T-helper 9 cell (primary cell): ENCODE results near the gene KRTAP5-1.

ENCODE experiments used
- DNase-seq: peaks from one replicate; pipeline ENCODE4 v3.0.0-alpha.2; 2020

KRTAP5-1 gene

GRCh38 chr11:1542267-1542666, 42.8 kb downstream of the KRTAP5-1 start:
- DNase-seq, result no peak

GRCh38 chr11:1541474-1542204, 43.4 kb downstream of the KRTAP5-1 start:
- DNase-seq, result no peak

- no peak for DNase-seq
These were observed 45.0 kb downstream of the KRTAP5-1 start for GRCh38 chr11:1540074-1540473.

GRCh38 chr11:1538153-1538552, 46.9 kb downstream of the KRTAP5-1 start:
- DNase-seq, result no peak

GRCh38 chr11:1536065-1536843, 48.8 kb downstream of the KRTAP5-1 start:
- DNase-seq, result no peak

GRCh38 chr11:1534682-1535081, 50.4 kb downstream of the KRTAP5-1 start:
- no peak for DNase-seq
